Measurements from ENCODE around the gene OR52E6. TPM values are rescaled to one million over a fixed set of nuclear protein-coding genes. Genes with fewer than 3 reads are reported as not detected.

OR52E6 gene
- total RNA-seq, 1 experiment from 2014 or later: not detected

GRCh38 chr11:5803982-5804381, 37.7 kb downstream of the OR52E6 start:
- DNase-seq (ENCODE audit: low read depth): no peak

GRCh38 chr11:5796541-5796940, 45.2 kb downstream of the OR52E6 start:
- DNase-seq (ENCODE audit: low read depth): no peak

DNA sequence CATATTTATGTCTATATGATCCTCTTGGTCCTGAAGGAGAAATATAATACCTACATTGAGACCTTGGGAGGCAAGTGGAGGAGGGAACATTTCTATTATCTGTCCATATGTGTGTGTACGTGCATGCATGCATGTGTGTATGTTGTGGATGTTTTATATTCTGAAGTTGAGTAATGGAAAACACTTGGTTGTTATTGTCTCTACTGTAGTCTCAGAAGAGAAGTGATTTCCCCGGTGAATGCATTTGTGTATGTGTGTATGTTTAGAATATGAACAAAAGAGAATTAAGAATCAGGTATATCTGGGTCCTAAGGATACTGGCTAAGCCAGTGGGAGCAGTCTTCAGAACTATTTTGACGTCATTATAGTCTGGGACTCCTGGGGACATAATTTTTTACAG, 50.5 kb downstream of the OR52E6 start, which contains the start of gene OR52N1:
Gene OR52N1, minus strand, starts transcription at position 101 of the 400 bp plus-strand sequence. CDS start 2,449 bp downstream, outside the sequence.
- no peak for DNase-seq (ENCODE audit: low read depth)

Other genes starting within 250 kb of the OR52E6 start
- 3.6 and 4.8 TPM in 2 replicates for gene TRIM6, start 245.3 kb downstream of the OR52E6 start, total RNA-seq (2014; rRNA removed; shearing (Covaris generic))
- gene TRIM34, start 216.9 kb downstream of the OR52E6 start, total RNA-seq (2014; rRNA removed; shearing (Covaris generic)): 1.9 and 3.6 TPM in 2 replicates
- 22.5 and 29.2 TPM in 2 replicates for gene TRIM5, start 156.8 kb downstream of the OR52E6 start, total RNA-seq (2014; rRNA removed; shearing (Covaris generic))
- gene TRIM22, start 152.1 kb downstream of the OR52E6 start, total RNA-seq (2014; rRNA removed; shearing (Covaris generic)): 12.3 and 18.4 TPM in 2 replicates
- not detected in 2 replicates for gene OR56B1, start 105.4 kb downstream of the OR52E6 start, total RNA-seq (2014; rRNA removed; shearing (Covaris generic))
- gene OR52N4, start 87.7 kb downstream of the OR52E6 start, total RNA-seq (2014; rRNA removed; shearing (Covaris generic)): not detected in 2 replicates
- not detected in 2 replicates for gene OR52N5, start 58.5 kb downstream of the OR52E6 start, total RNA-seq (2014; rRNA removed; shearing (Covaris generic))
- not detected in 2 replicates for gene OR52N1, start 50.6 kb downstream of the OR52E6 start, total RNA-seq (2014; rRNA removed; shearing (Covaris generic))
- not detected in 2 replicates for gene OR52N2, start 33.0 kb downstream of the OR52E6 start, total RNA-seq (2014; rRNA removed; shearing (Covaris generic))
- gene OR52E8, start 15.8 kb upstream of the OR52E6 start, total RNA-seq (2014; rRNA removed; shearing (Covaris generic)): not detected in 2 replicates
- gene OR52E4, start 38.7 kb upstream of the OR52E6 start, total RNA-seq (2014; rRNA removed; shearing (Covaris generic)): not detected in 2 replicates
- gene OR52E5, start 51.3 kb upstream of the OR52E6 start, total RNA-seq (2014; rRNA removed; shearing (Covaris generic)): not detected in 2 replicates
- gene OR56A3, start 100.4 kb upstream of the OR52E6 start, total RNA-seq (2014; rRNA removed; shearing (Covaris generic)): not detected in 2 replicates
- not detected in 2 replicates for gene OR56A5, start 126.6 kb upstream of the OR52E6 start, total RNA-seq (2014; rRNA removed; shearing (Covaris generic))
- gene OR52L1, start 145.1 kb upstream of the OR52E6 start, total RNA-seq (2014; rRNA removed; shearing (Covaris generic)): not detected in 2 replicates
- gene OR56A4, start 165.0 kb upstream of the OR52E6 start, total RNA-seq (2014; rRNA removed; shearing (Covaris generic)): not detected in 2 replicates
- gene OR56A1, start 188.9 kb upstream of the OR52E6 start, total RNA-seq (2014; rRNA removed; shearing (Covaris generic)): not detected in 2 replicates

Data from HT1080 (cell line).